ENCODE data around the gene SUSD1.

SUSD1 gene

DNA sequence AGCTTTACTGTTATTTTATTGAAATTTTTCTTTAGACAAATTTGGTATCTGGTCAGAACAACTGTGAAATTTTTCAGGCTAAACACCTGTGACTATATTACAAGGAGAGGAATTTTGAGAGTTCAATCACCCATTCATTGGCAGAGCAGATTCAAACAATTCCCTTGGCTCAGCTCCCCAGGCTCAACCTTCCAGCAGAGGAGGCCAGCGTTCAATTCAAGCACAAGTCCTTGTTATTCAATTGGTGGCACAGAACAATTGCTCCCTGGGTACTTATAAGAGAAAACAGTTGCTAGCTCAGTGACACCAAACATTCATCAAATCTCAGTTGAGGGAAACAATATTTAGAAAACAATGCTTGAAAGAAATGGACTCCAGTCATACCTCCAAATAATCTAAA is 83.3 kb downstream of the SUSD1 start:
- peaks cover 0 to 4% of the 10 kb centered on the region in 2 donors for H3K36me3 ChIP-seq (ENCODE audit: control insufficient read depth in 1 of 2, insufficient read depth in 2 of 2, low read length in 2 of 2)
- no peaks in the 10 kb centered on the region for H3K9me3 ChIP-seq (ENCODE audit: control insufficient read depth in 1 of 2, low read length in 2 of 2)
- H3K4me1 ChIP-seq (ENCODE audit: control insufficient read depth in 1 of 2, insufficient read depth in 2 of 2, low read length in 2 of 2), result peaks cover 10 to 23% of the 10 kb centered on the region in 2 donors
- no peak overlapping the region for H3K4me3 ChIP-seq (ENCODE audit: low read depth in 1 of 2, low read length in 2 of 2)
- no peak overlapping the region for H3K9ac ChIP-seq (ENCODE audit: low read depth in 1 of 2, low read length in 2 of 2)
- no peak overlapping the region for H3K27ac ChIP-seq (ENCODE audit: low read depth, low read length)
- no peaks in the 10 kb centered on the region for H3K27me3 ChIP-seq (ENCODE audit: control insufficient read depth in 1 of 2, insufficient read depth in 2 of 2, low read length in 2 of 2)

DNA sequence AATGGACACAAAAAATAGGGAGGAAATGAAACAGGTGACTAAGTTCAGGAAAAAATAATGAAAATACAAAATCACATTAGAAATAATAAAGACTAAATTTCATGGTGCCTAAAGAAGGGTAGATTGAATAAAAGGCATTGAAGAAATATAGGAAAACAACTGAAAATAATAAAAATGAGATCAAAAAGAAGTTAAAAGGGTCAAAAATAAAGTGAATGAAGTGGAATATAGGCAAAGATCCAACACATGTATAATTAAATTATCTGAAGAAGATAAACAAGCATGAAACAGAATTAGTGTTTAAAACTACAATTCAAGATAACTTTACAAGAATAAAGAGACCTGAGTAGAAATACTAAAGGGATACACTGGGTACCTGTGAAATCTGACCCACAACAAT is 87.6 kb downstream of the SUSD1 start:
- H3K9me3 ChIP-seq (ENCODE audit: control insufficient read depth in 1 of 2, low read length in 2 of 2), result no peaks in the 10 kb centered on the region
- peaks cover 0 to 12% of the 10 kb centered on the region in 2 donors for H3K36me3 ChIP-seq (ENCODE audit: control insufficient read depth in 1 of 2, insufficient read depth in 2 of 2, low read length in 2 of 2)
- H3K9ac ChIP-seq (ENCODE audit: low read depth in 1 of 2, low read length in 2 of 2), result no peak overlapping the region
- H3K27me3 ChIP-seq (ENCODE audit: control insufficient read depth in 1 of 2, insufficient read depth in 2 of 2, low read length in 2 of 2), result no peaks in the 10 kb centered on the region
- H3K4me1 ChIP-seq (ENCODE audit: control insufficient read depth in 1 of 2, insufficient read depth in 2 of 2, low read length in 2 of 2), result peaks cover 0 to 6% of the 10 kb centered on the region in 2 donors
- no peak overlapping the region for H3K27ac ChIP-seq (ENCODE audit: low read depth, low read length)
- H3K4me3 ChIP-seq (ENCODE audit: low read depth in 1 of 2, low read length in 2 of 2), result no peak overlapping the region

DNA sequence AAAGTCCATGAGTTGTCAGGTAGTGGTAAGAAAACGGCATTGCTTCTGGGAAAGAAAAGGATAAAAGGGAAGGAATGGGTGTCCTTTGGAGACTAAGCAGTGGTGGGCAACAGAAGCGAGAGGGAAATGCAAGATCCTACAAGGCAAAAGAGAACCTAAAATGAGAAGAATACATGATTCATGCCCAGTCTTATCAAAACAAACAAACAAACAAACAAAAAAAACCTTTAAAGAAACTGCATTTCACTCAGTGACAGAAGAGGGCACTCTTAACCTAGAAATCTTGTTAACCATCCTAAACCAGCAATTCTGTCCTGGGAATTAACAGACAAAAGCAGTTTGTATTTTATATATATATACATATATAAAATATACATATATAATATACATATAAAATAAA is 88.5 kb downstream of the SUSD1 start:
- Histone ChIP-seq H3K27me3 (ENCODE audit: control insufficient read depth in 1 of 2, insufficient read depth in 2 of 2, low read length in 2 of 2) (no peaks in the 10 kb centered on the region), H3K27ac (ENCODE audit: low read depth, low read length) (no peak overlapping the region), H3K9ac (ENCODE audit: low read depth in 1 of 2, low read length in 2 of 2) (no peak overlapping the region), H3K4me3 (ENCODE audit: low read depth in 1 of 2, low read length in 2 of 2) (no peak overlapping the region), H3K36me3 (ENCODE audit: control insufficient read depth in 1 of 2, insufficient read depth in 2 of 2, low read length in 2 of 2) (peaks cover 0 to 12% of the 10 kb centered on the region in 2 donors), H3K4me1 (ENCODE audit: control insufficient read depth in 1 of 2, insufficient read depth in 2 of 2, low read length in 2 of 2) (peaks cover 0 to 6% of the 10 kb centered on the region in 2 donors), H3K9me3 (ENCODE audit: control insufficient read depth in 1 of 2, low read length in 2 of 2) (no peaks in the 10 kb centered on the region)

DNA sequence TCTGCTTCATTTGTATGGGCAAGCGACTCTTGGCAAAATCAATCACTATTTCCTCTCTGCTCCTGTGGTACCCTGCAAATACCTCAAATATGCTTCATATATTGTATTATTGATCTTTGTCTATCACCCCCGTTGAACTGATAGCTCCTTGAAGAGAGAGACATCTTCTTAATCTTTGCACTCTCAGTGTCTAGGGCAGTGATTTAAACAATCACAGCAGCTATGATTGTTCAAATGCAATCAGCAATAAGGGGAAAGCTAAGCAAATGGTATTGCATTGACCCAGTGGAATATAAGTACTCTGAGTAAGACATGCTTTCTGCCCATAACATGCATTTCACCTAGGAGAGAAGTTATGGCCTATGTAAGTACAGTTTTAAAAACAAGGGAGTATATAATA is 90.2 kb downstream of the SUSD1 start:
- Histone ChIP-seq H3K27ac (ENCODE audit: low read depth, low read length) (no peak overlapping the region), H3K27me3 (ENCODE audit: control insufficient read depth in 1 of 2, insufficient read depth in 2 of 2, low read length in 2 of 2) (no peaks in the 10 kb centered on the region), H3K4me1 (ENCODE audit: control insufficient read depth in 1 of 2, insufficient read depth in 2 of 2, low read length in 2 of 2) (no peaks in the 10 kb centered on the region), H3K9ac (ENCODE audit: low read depth in 1 of 2, low read length in 2 of 2) (no peak overlapping the region), H3K36me3 (ENCODE audit: control insufficient read depth in 1 of 2, insufficient read depth in 2 of 2, low read length in 2 of 2) (peaks cover 2 to 12% of the 10 kb centered on the region in 2 donors), H3K4me3 (ENCODE audit: low read depth in 1 of 2, low read length in 2 of 2) (no peak overlapping the region), H3K9me3 (ENCODE audit: control insufficient read depth in 1 of 2, low read length in 2 of 2) (no peaks in the 10 kb centered on the region)

DNA sequence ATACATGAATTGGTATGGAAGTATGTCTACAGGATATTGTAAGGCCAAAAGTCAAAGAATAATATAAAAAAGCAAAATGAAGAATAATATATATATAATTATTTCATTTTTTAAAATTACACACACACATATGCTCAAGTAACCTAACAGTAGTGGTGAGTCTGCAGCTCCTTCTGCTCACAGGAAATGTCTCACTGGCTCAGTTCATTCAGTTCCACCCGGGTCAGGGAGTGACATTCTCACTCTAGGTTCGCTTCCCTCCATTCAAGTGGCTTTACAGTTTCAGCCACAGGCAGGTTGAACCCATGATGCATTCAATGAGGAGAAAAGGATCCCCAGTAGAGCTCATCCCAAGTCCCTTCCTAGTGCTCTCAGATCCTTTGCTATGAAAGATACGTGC is 90.8 kb downstream of the SUSD1 start:
- Histone ChIP-seq H3K9ac (ENCODE audit: low read depth in 1 of 2, low read length in 2 of 2) (no peak overlapping the region), H3K27me3 (ENCODE audit: control insufficient read depth in 1 of 2, insufficient read depth in 2 of 2, low read length in 2 of 2) (no peaks in the 10 kb centered on the region), H3K4me3 (ENCODE audit: low read depth in 1 of 2, low read length in 2 of 2) (no peak overlapping the region), H3K9me3 (ENCODE audit: control insufficient read depth in 1 of 2, low read length in 2 of 2) (no peaks in the 10 kb centered on the region), H3K36me3 (ENCODE audit: control insufficient read depth in 1 of 2, insufficient read depth in 2 of 2, low read length in 2 of 2) (peaks cover 5 to 12% of the 10 kb centered on the region in 2 donors), H3K4me1 (ENCODE audit: control insufficient read depth in 1 of 2, insufficient read depth in 2 of 2, low read length in 2 of 2) (no peaks in the 10 kb centered on the region), H3K27ac (ENCODE audit: low read depth, low read length) (no peak overlapping the region)

DNA sequence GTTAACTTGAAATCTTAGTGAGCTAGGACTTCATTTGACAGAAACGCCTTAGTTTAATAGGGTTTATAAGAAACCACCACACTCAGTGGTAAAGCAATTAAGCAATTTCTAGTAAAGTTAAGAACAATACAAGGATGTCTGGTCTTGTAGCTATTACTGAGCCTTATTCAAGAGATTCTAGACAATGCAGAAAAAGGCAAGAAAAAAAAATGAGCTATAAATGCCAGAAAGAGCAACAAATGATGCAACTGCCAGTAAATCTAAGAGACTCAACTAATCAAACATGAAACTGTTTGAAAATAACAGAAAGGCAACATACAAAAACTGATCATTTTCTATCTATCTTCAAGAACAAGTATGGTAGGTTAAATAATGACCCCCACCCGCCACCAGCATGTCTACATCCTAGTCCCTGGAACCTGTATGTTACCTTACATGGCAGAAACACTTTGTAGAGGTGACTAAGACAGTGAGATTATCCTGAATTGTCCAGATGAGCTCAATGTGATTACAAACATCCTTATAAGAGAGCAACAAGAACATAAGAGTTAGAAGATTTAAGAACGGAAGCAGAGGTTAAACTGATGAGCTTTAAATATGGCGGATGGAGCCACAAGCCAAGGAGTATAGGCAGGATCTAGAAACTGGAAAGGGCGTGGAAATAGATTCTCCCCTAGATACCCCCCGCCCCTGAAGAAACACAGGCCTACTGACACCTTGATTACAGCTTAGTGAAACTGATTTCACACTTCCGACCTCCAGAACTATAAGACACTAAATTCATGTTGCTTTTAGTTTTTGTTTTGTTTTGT is 93.0 kb downstream of the SUSD1 start:
- peaks cover 8 to 9% of the 10 kb centered on the region in 2 donors for H3K36me3 ChIP-seq (ENCODE audit: control insufficient read depth in 1 of 2, insufficient read depth in 2 of 2, low read length in 2 of 2)
- no peaks in the 10 kb centered on the region for H3K27me3 ChIP-seq (ENCODE audit: control insufficient read depth in 1 of 2, insufficient read depth in 2 of 2, low read length in 2 of 2)
- no peak overlapping the region for H3K4me3 ChIP-seq (ENCODE audit: low read depth in 1 of 2, low read length in 2 of 2)
- no peaks in the 10 kb centered on the region for H3K4me1 ChIP-seq (ENCODE audit: control insufficient read depth in 1 of 2, insufficient read depth in 2 of 2, low read length in 2 of 2)
- H3K9ac ChIP-seq (ENCODE audit: low read depth in 1 of 2, low read length in 2 of 2), result no peak overlapping the region
- no peaks in the 10 kb centered on the region for H3K9me3 ChIP-seq (ENCODE audit: control insufficient read depth in 1 of 2, low read length in 2 of 2)
- no peak overlapping the region for H3K27ac ChIP-seq (ENCODE audit: low read depth, low read length)

DNA sequence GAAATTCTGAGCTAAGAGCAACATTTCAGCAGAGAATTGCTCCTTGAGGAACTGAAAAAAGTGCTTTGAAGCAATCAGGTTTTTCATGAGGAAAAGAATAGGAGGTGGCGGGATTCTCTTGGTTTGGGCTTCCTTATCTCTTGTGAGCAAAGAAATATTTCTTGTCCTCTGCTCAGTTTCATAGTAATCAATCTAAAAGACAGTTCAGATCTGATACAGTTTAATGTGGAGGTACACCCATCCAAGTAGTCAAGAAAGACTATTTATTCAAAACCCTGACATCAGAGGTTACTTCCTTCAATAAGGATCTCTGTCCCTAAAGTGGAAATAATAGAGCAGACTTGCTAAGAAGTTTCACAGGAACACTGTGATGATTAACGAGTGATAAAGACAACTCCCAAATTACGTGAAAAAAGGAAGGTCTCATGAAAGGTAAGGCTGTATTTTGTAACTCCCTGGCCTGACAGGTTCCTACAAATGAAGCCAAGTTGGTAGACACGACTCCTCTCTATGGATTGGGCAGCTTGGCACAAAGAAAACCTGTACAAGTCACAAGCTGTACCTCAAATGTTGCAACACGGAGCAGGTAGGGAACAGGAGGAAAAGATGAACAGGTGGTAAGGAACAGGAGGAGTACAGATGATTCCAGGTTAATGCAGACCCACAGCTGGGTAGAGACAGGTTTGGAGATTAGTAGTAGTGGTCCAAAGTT is 94.1 kb downstream of the SUSD1 start:
- no peaks in the 10 kb centered on the region for H3K27me3 ChIP-seq (ENCODE audit: control insufficient read depth in 1 of 2, insufficient read depth in 2 of 2, low read length in 2 of 2)
- no peak overlapping the region for H3K4me3 ChIP-seq (ENCODE audit: low read depth in 1 of 2, low read length in 2 of 2)
- no peak overlapping the region for H3K9ac ChIP-seq (ENCODE audit: low read depth in 1 of 2, low read length in 2 of 2)
- H3K9me3 ChIP-seq (ENCODE audit: control insufficient read depth in 1 of 2, low read length in 2 of 2), result no peaks in the 10 kb centered on the region
- H3K36me3 ChIP-seq (ENCODE audit: control insufficient read depth in 1 of 2, insufficient read depth in 2 of 2, low read length in 2 of 2), result peaks cover 8 to 9% of the 10 kb centered on the region in 2 donors
- no peaks in the 10 kb centered on the region for H3K4me1 ChIP-seq (ENCODE audit: control insufficient read depth in 1 of 2, insufficient read depth in 2 of 2, low read length in 2 of 2)
- H3K27ac ChIP-seq (ENCODE audit: low read depth, low read length), result no peak overlapping the region

DNA sequence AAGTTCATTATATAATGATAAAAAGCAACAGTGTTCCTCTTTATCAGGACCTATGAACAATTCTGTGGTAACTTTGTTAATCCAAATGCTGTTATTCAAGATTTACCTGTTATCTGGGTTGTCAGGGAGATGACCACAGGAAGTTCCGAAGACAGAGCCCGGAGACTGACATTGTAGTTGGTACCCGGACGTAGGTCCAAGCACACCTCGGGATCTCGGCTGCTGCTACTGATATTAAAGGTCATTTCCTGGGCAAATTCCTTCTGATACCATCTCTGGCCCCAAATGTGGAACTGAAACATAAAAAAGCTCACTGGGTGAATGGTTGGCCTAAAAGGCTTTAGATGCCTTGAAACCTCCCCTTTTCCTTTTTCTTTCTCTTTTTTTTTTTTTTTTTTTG is 96.7 kb downstream of the SUSD1 start:
- Histone ChIP-seq H3K4me3 (ENCODE audit: low read depth in 1 of 2, low read length in 2 of 2) (no peak overlapping the region), H3K36me3 (ENCODE audit: control insufficient read depth in 1 of 2, insufficient read depth in 2 of 2, low read length in 2 of 2) (peaks cover 4 to 9% of the 10 kb centered on the region in 2 donors), H3K27ac (ENCODE audit: low read depth, low read length) (no peak overlapping the region), H3K9me3 (ENCODE audit: control insufficient read depth in 1 of 2, low read length in 2 of 2) (no peaks in the 10 kb centered on the region), H3K27me3 (ENCODE audit: control insufficient read depth in 1 of 2, insufficient read depth in 2 of 2, low read length in 2 of 2) (no peaks in the 10 kb centered on the region), H3K9ac (ENCODE audit: low read depth in 1 of 2, low read length in 2 of 2) (no peak overlapping the region), H3K4me1 (ENCODE audit: control insufficient read depth in 1 of 2, insufficient read depth in 2 of 2, low read length in 2 of 2) (peaks cover 0 to 5% of the 10 kb centered on the region in 2 donors)

DNA sequence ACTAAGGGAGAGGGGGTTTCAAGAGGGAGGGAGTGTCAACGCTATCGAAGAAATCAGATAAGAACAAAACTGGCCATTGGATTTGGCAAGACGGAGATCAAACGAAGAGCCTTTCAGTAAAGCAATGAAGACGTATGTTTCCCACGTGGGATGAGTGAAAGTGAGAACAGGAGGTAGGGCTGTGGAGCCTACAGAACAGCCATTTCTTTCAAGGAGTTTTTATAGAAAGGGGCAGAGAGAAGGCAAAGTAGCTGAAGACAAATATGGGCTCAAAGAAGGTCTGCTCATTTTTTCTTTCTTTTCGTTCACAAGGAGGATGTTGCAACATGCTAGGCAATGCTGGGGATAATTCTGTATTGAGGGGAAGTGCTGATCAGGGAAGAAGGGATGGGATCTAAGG is 98.3 kb downstream of the SUSD1 start:
- Histone ChIP-seq H3K4me1 (ENCODE audit: control insufficient read depth in 1 of 2, insufficient read depth in 2 of 2, low read length in 2 of 2) (peaks cover 0 to 5% of the 10 kb centered on the region in 2 donors), H3K27me3 (ENCODE audit: control insufficient read depth in 1 of 2, insufficient read depth in 2 of 2, low read length in 2 of 2) (no peaks in the 10 kb centered on the region), H3K27ac (ENCODE audit: low read depth, low read length) (no peak overlapping the region)

DNA sequence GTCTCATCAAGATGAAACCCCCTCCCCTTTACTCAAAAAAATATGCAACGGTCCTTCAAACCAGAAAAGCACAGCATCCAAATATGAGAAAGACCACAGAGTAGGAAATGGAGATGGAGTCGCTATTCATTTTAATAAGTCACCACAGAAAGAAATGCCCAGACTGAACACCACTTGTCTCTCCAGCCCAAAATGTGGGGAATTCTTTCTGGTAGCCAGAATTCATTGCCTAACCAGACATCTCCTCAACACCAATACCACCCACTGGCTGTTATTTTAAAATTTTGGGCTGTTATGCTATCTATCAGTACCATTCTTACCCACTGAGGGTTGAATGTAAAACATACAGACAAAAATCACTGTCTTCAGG is 100.1 kb downstream of the SUSD1 start:
- Histone ChIP-seq H3K9ac (ENCODE audit: low read depth in 1 of 2, low read length in 2 of 2) (no peak overlapping the region), H3K4me1 (ENCODE audit: control insufficient read depth in 1 of 2, insufficient read depth in 2 of 2, low read length in 2 of 2) (peaks cover 3 to 5% of the 10 kb centered on the region in 2 donors), H3K9me3 (ENCODE audit: control insufficient read depth in 1 of 2, low read length in 2 of 2) (no peaks in the 10 kb centered on the region), H3K27me3 (ENCODE audit: control insufficient read depth in 1 of 2, insufficient read depth in 2 of 2, low read length in 2 of 2) (no peaks in the 10 kb centered on the region), H3K4me3 (ENCODE audit: low read depth in 1 of 2, low read length in 2 of 2) (no peak overlapping the region), H3K36me3 (ENCODE audit: control insufficient read depth in 1 of 2, insufficient read depth in 2 of 2, low read length in 2 of 2) (peaks cover 6 to 8% of the 10 kb centered on the region in 2 donors), H3K27ac (ENCODE audit: low read depth, low read length) (no peak overlapping the region)

More for the DNA sequence above, 98.3 kb downstream of the SUSD1 start:
- Histone ChIP-seq H3K4me3 (ENCODE audit: low read depth in 1 of 2, low read length in 2 of 2) (no peak overlapping the region), H3K9me3 (ENCODE audit: control insufficient read depth in 1 of 2, low read length in 2 of 2) (no peaks in the 10 kb centered on the region), H3K9ac (ENCODE audit: low read depth in 1 of 2, low read length in 2 of 2) (no peak overlapping the region), H3K36me3 (ENCODE audit: control insufficient read depth in 1 of 2, insufficient read depth in 2 of 2, low read length in 2 of 2) (peaks cover 6 to 9% of the 10 kb centered on the region in 2 donors)

All from duodenal mucosa (tissue), 2 donors.